ENCODE results near the gene CCDC188. TPM values are rescaled to one million over a fixed set of nuclear protein-coding genes. Genes with fewer than 3 reads are reported as not detected.
A peak's percentile ranks its signal among the peaks of the same experiment; 100 is the strongest.

The CCDC188 gene
- total and polyA plus RNA-seq, 2 of the 8 experiments (the other 6 are each of a cell fraction or from before 2014, with no cell fraction given): not detected

- Histone ChIP-seq H4K20me1 (replicated peaks in 1 of 2; ENCODE audit: control insufficient read depth in 1 of 2, insufficient read depth in 2 of 2, low read length in 2 of 2) (peaks cover 0 to 2% of the 10 kb centered on the region in 2 experiments), H3K79me2 (ENCODE audit: control insufficient read depth in 1 of 2, insufficient read depth in 2 of 2, low read length in 2 of 2) (no peaks in the 10 kb centered on the region), H4K5ac (ENCODE audit: insufficient read length, low read depth, low read length) (no peak overlapping the region), H2BK15ac (ENCODE audit: low read length) (no peak overlapping the region), H2BK12ac (ENCODE audit: low read depth, low read length) (no peak overlapping the region), H4K8ac (ENCODE audit: extremely low read depth, insufficient read depth, low read length) (peak overlapping the region; percentile 25; the same call in 1 of the 2 replicates), H3K4me3 (ENCODE audit: extremely low read depth in 1 of 4, insufficient read depth in 2 of 4, low read depth in 3 of 4, low read length in 4 of 4) (no peak overlapping the region), H2BK20ac (ENCODE audit: low read length) (no peak overlapping the region), H3K9me3 (ENCODE audit: insufficient read depth in 2 of 2, low read depth in 1 of 2, low read length in 1 of 2) (no peaks in the 10 kb centered on the region), H3K18ac (ENCODE audit: extremely low read depth, low read length) (no peak overlapping the region), H3K14ac (ENCODE audit: insufficient read length) (no peak overlapping the region), H4K91ac (replicated peaks; ENCODE audit: insufficient read length, low read length) (no peak overlapping the region), H3K56ac (replicated peaks; ENCODE audit: insufficient read length, low read depth, low read length) (no peak overlapping the region), H3K4me2 (ENCODE audit: insufficient read depth in 1 of 2, low read depth in 2 of 2, low read length in 2 of 2) (no peak overlapping the region), H2BK5ac (ENCODE audit: low read depth, low read length) (no peak overlapping the region), H3K27ac (ENCODE audit: low read depth, low read length) (no peak overlapping the region), H2AFZ (ENCODE audit: low read length) (no peak overlapping the region), H3K9ac (replicated peaks in 1 of 4; ENCODE audit: extremely low read depth in 1 of 4, low read depth in 3 of 4, low read length in 3 of 4) (no peak overlapping the region), H3K23ac (ENCODE audit: insufficient read length) (no peak overlapping the region), H3K4me1 (replicated peaks in 1 of 4; ENCODE audit: control insufficient read depth in 3 of 4, insufficient read depth in 4 of 4, low read length in 3 of 4) (peaks cover 0 to 6% (median 0%) of the 10 kb centered on the region in 4 experiments; a peak in 2 of 7 replicates), H3K27me3 (replicated peaks in 1 of 4; ENCODE audit: control insufficient read depth in 3 of 4, extremely low read depth in 1 of 4, insufficient read depth in 3 of 4, low read length in 3 of 4) (no peaks in the 10 kb centered on the region), H3K79me1 (ENCODE audit: low read depth, low read length) (no peaks in the 10 kb centered on the region), H3K36me3 (ENCODE audit: control insufficient read depth in 2 of 4, insufficient read depth in 4 of 4, low read length in 3 of 4) (no peaks in the 10 kb centered on the region), H2AK5ac (ENCODE audit: low read depth, low read length) (no peak overlapping the region), H3K4ac (replicated peaks; ENCODE audit: insufficient read length, low read depth, low read length) (no peak overlapping the region), H2BK120ac (replicated peaks; ENCODE audit: low read depth, low read length) (no peak overlapping the region), H3K23me2 (ENCODE audit: low read depth, low read length) (no peaks in the 10 kb centered on the region)
- CTCF ChIA-PET (ENCODE audit: partially characterized antibody): interaction anchor here (0.6 to 1.7 kb wide), 2 partner anchors 11 to 14 kb away, joined by 3 to 4 read pairs; no protein-coding TSS in a partner anchor
- POLR2A ChIA-PET (ENCODE audit: partially characterized antibody): no interaction called here
- DNase-seq (ENCODE audit: low read depth in 1 of 2, low spot score in 2 of 2) (no peak), FAIRE-seq (no peak)
- WGBS, 2 experiments (ENCODE audit: extremely low coverage in 1 of 2, insufficient coverage in 1 of 2, insufficient read length in 1 of 2, insufficient replicate concordance in 2 of 2, low coverage in 1 of 2, low lambda C conversion rate in 2 of 2, missing lambda C conversion rate in 1 of 2): 90% methylated on average over 23 of the region's 27 CpGs; no CpG with 5 or more reads in 1 of the 2 experiments
- no peak for TF ChIP-seq HDAC6 (IDR thresholded peaks at IDR 0.05; ENCODE audit: low read depth, low read length)
- TF ChIP-seq YY1 (IDR thresholded peaks at IDR 0.05; ENCODE audit: low read depth, low read length): no peak
- no peak for TF ChIP-seq BCL11A (IDR thresholded peaks at IDR 0.05; ENCODE audit: low read depth in 2 of 2, low read length in 2 of 2)
- TF ChIP-seq RXRA (IDR thresholded peaks at IDR 0.05; ENCODE audit: insufficient read depth, low read depth, low read length): no peak
- TF ChIP-seq RBBP5 (IDR thresholded peaks at IDR 0.05; ENCODE audit: borderline replicate concordance, low read depth, low read length): no peak
- no peak for TF ChIP-seq TAF1 (IDR thresholded peaks at IDR 0.05; ENCODE audit: low read depth, low read length)
- TF ChIP-seq, protein P1, sequence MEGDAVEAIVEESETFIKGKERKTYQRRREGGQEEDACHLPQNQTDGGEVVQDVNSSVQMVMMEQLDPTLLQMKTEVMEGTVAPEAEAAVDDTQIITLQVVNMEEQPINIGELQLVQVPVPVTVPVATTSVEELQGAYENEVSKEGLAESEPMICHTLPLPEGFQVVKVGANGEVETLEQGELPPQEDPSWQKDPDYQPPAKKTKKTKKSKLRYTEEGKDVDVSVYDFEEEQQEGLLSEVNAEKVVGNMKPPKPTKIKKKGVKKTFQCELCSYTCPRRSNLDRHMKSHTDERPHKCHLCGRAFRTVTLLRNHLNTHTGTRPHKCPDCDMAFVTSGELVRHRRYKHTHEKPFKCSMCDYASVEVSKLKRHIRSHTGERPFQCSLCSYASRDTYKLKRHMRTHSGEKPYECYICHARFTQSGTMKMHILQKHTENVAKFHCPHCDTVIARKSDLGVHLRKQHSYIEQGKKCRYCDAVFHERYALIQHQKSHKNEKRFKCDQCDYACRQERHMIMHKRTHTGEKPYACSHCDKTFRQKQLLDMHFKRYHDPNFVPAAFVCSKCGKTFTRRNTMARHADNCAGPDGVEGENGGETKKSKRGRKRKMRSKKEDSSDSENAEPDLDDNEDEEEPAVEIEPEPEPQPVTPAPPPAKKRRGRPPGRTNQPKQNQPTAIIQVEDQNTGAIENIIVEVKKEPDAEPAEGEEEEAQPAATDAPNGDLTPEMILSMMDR (IDR thresholded peaks at IDR 0.05; ENCODE audit: control extremely low read depth in 1 of 3, insufficient read depth in 1 of 3, low read depth in 1 of 3, low read length in 3 of 3): no peak
- TF ChIP-seq POLR2AphosphoS5 (IDR thresholded peaks at IDR 0.05; ENCODE audit: low read depth, low read length): no peak
- TF ChIP-seq SP1 (IDR thresholded peaks at IDR 0.05; ENCODE audit: low read depth, low read length): no peak
- TF ChIP-seq SIN3A (conservative IDR thresholded peaks at IDR 0.05 in 1 of 2, IDR thresholded peaks at IDR 0.05 in 1 of 2; ENCODE audit: low read depth in 1 of 2, low read length in 2 of 2): no peak
These were observed 28.8 kb upstream of the CCDC188 start for GRCh38 chr22:20179455-20180244.
